ENCODE measurements around the gene POLR3E.

- TF ChIP-seq, protein P1, sequence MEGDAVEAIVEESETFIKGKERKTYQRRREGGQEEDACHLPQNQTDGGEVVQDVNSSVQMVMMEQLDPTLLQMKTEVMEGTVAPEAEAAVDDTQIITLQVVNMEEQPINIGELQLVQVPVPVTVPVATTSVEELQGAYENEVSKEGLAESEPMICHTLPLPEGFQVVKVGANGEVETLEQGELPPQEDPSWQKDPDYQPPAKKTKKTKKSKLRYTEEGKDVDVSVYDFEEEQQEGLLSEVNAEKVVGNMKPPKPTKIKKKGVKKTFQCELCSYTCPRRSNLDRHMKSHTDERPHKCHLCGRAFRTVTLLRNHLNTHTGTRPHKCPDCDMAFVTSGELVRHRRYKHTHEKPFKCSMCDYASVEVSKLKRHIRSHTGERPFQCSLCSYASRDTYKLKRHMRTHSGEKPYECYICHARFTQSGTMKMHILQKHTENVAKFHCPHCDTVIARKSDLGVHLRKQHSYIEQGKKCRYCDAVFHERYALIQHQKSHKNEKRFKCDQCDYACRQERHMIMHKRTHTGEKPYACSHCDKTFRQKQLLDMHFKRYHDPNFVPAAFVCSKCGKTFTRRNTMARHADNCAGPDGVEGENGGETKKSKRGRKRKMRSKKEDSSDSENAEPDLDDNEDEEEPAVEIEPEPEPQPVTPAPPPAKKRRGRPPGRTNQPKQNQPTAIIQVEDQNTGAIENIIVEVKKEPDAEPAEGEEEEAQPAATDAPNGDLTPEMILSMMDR (conservative IDR thresholded peaks at IDR 0.05), result no peak
- TF ChIP-seq ZFX (IDR thresholded peaks at IDR 0.05), result no peak
Observed at GRCh38 chr16:22322741-22323140, 25.5 kb downstream of the POLR3E start.

Data from C4-2B (cell line).